DND-41 (cell line): ENCODE data around the gene PIKFYVE.
"Not testable (repeated sequence)": the region's sequence is repeated elsewhere in the genome, so short reads cannot be mapped to it uniquely, and the experiment has no call there.

Experiments used
- ATAC-seq: fragments of 200-7000 bp; cut with Tn5 transposase; 3 replicates; pipeline ENCODE4 v1.9.1; 2021; ENCODE audit warnings: low read depth; ENCODE audit not compliant: insufficient read depth
- DNase-seq: peaks from one replicate; pipeline ENCODE4 v3.0.0-alpha.2; 2020
- H2AFZ ChIP-seq: 2 replicates; pipeline ENCODE4 v1.6.0; 2012; ENCODE audit warnings: low read depth, low read length
- H3K27ac ChIP-seq: 2 replicates; pipeline ENCODE4 v1.5.1; 2012; ENCODE audit warnings: low read length, inconsistent platforms
- H3K27me3 ChIP-seq: fragments of 200-600 bp; sonication (generic); 2 replicates; pipeline ENCODE4 v1.6.0; 2012; ENCODE audit warnings: low read length, mild to moderate bottlenecking, inconsistent platforms; ENCODE audit not compliant: insufficient read depth, poor library complexity
- H3K36me3 ChIP-seq: 2 replicates; pipeline ENCODE4 v1.5.1; 2012; ENCODE audit warnings: low read length, inconsistent platforms; ENCODE audit not compliant: insufficient read depth
- H3K4me1 ChIP-seq: 2 replicates; pipeline ENCODE4 v1.5.1; 2012; ENCODE audit warnings: mild to moderate bottlenecking, low read length; ENCODE audit not compliant: insufficient read depth
- H3K4me2 ChIP-seq: 2 replicates; pipeline ENCODE4 v1.6.0; 2012; ENCODE audit warnings: mild to moderate bottlenecking, moderate library complexity, low read length, inconsistent platforms; ENCODE audit not compliant: insufficient read depth
- H3K4me3 ChIP-seq, 2 experiments: fragments of 200-600 bp in 1 of 2; shearing (Covaris generic) in 1 of 2; 2 replicates each; pipeline ENCODE4 v1.5.1; 2012 to 2016; ENCODE audit warnings: inconsistent platforms in 2 of 2, low read length in 2 of 2, mild to moderate bottlenecking in 2 of 2, low read depth in 1 of 2, moderate library complexity in 1 of 2
- H3K79me2 ChIP-seq: 2 replicates; pipeline ENCODE4 v1.6.0; 2012; ENCODE audit warnings: low read length, inconsistent platforms; ENCODE audit not compliant: insufficient read depth
- H3K9ac ChIP-seq: 2 replicates; pipeline ENCODE4 v1.6.0; 2012; ENCODE audit warnings: low read depth, mild to moderate bottlenecking, inconsistent platforms, low read length, moderate library complexity
- H3K9me3 ChIP-seq: 2 replicates; pipeline ENCODE4 v1.5.1; 2012; ENCODE audit warnings: low read length, moderate library complexity, mild to moderate bottlenecking, inconsistent platforms; ENCODE audit not compliant: insufficient read depth, severe bottlenecking
- H4K20me1 ChIP-seq: 2 replicates; pipeline ENCODE4 v1.6.0; 2012; ENCODE audit warnings: low read length; ENCODE audit not compliant: insufficient read depth
- CTCF ChIP-seq: IDR thresholded peaks from 2 replicates; pipeline ENCODE4 v1.5.1; 2012; ENCODE audit warnings: borderline replicate concordance, low read length, moderate library complexity, mild to moderate bottlenecking; ENCODE audit not compliant: poor library complexity, severe bottlenecking; ENCODE audit errors: extremely low read depth
- EZH2 ChIP-seq: IDR thresholded peaks from 3 replicates; pipeline ENCODE4 v1.6.1; 2012; ENCODE audit warnings: borderline replicate concordance, low read depth, mild to moderate bottlenecking, moderate library complexity, low read length, inconsistent platforms; ENCODE audit not compliant: severe bottlenecking

PIKFYVE gene

GRCh38 chr2:208265371-208265800 lies 669 bp upstream of the PIKFYVE start:
- ATAC-seq (peak; percentile 42), DNase-seq (peak; percentile 57)
- Histone ChIP-seq H4K20me1 (peaks cover 13% of the 10 kb centered on the region), H3K9ac (peak overlapping the region; percentile 74), H3K4me1 (peaks cover 39% of the 10 kb centered on the region), H3K9me3 (no peaks in the 10 kb centered on the region), H3K36me3 (peaks cover 5% of the 10 kb centered on the region), H3K27ac (peak overlapping the region; percentile 94), H3K27me3 (no peaks in the 10 kb centered on the region), H3K4me2 (peak overlapping the region; percentile 79), H3K4me3 (peak overlapping the region; percentile 34 to 82), H3K79me2 (peaks cover 56% of the 10 kb centered on the region), H2AFZ (peak overlapping the region; percentile 81)
- TF ChIP-seq CTCF: no peak
- TF ChIP-seq EZH2: no peak

DNA sequence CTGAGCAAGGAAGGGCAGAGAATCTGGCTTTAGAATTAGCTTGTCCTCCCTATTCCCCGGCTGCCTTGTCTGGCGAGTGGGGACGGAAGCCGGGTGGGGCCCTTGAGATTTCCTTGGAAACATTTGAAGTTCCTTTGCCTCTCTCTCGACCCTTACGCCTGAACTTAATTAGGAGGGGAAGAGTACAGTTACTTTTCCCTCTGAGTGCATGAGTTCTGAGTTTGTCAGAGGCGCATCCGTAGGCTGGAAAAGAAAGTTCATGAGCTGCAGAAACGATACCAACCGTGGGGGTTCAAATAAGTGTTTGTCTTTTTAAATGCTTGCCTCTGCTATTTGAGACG lies 468 bp downstream of the PIKFYVE start:
- DNase-seq: no peak
- Histone ChIP-seq H3K4me1 (peaks cover 39% of the 10 kb centered on the region), H4K20me1 (peaks cover 13% of the 10 kb centered on the region), H3K79me2 (peaks cover 66% of the 10 kb centered on the region), H3K27me3 (no peaks in the 10 kb centered on the region), H3K9me3 (no peaks in the 10 kb centered on the region), H3K4me2 (peak overlapping the region; percentile 84), H3K4me3 (peak overlapping the region; percentile 43 to 82), H3K27ac (peak overlapping the region; percentile 94), H3K36me3 (peaks cover 13% of the 10 kb centered on the region), H2AFZ (peak overlapping the region; percentile 64), H3K9ac (peak overlapping the region; percentile 74)
- TF ChIP-seq CTCF (no peak), EZH2 (no peak)
- peak; percentile 34 for ATAC-seq

- H3K4me3 ChIP-seq: peak overlapping the region; percentile 43 to 82
- ATAC-seq: no peak
- H3K79me2 ChIP-seq: peaks cover 69% of the 10 kb centered on the region
- H2AFZ ChIP-seq: peak overlapping the region; percentile 64
- peaks cover 39% of the 10 kb centered on the region for H3K4me1 ChIP-seq
- H3K27ac ChIP-seq: peak overlapping the region; percentile 94
- H3K27me3 ChIP-seq: no peaks in the 10 kb centered on the region
- DNase-seq: no peak
- peaks cover 13% of the 10 kb centered on the region for H4K20me1 ChIP-seq
- TF ChIP-seq CTCF (no peak), EZH2 (no peak)
- H3K36me3 ChIP-seq: peaks cover 16% of the 10 kb centered on the region
- peak overlapping the region; percentile 84 for H3K4me2 ChIP-seq
- H3K9me3 ChIP-seq: no peaks in the 10 kb centered on the region
- H3K9ac ChIP-seq: peak overlapping the region; percentile 74
These were observed 881 bp downstream of the PIKFYVE start for GRCh38 chr2:208266936-208267335.

DNA sequence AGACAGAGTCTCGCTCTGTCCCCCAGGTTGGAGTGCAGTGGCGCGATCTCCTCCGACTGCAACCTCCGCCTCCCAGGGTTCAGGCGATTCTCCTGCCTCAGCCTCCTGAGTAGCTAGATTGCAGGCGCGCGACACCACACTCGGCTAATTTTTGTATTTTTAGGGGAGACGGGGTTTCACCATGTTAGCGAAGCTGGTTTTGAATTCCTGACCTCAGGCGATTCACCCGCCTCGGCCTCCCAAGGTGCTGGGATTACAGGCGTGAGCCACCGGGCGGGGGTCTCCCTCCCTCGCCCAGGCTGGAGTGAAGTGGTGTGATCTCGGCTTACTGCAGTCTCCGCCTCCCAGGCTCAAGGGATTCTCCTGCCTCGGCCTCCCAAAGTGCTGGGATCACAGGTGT lies 1.5 kb downstream of the PIKFYVE start:
- H3K27ac ChIP-seq: peak overlapping the region; percentile 94

More for the DNA sequence above, 1.5 kb downstream of the PIKFYVE start:
- H3K4me3 ChIP-seq: peak overlapping the region; percentile 43 to 82
- peak; percentile 41 for DNase-seq
- peaks cover 39% of the 10 kb centered on the region for H3K4me1 ChIP-seq
- H3K79me2 ChIP-seq: peaks cover 73% of the 10 kb centered on the region
- H3K9me3 ChIP-seq, ATAC-seq, H2AFZ ChIP-seq, H3K27me3 ChIP-seq: not testable (repeated sequence)
- peak overlapping the region; percentile 74 for H3K9ac ChIP-seq
- peak overlapping the region; percentile 84 for H3K4me2 ChIP-seq
- H3K36me3 ChIP-seq: peaks cover 21% of the 10 kb centered on the region
- peaks cover 13% of the 10 kb centered on the region for H4K20me1 ChIP-seq
